Calu3 (cell line): ENCODE results near the gene OSBPL8. TPM values are rescaled to one million over a fixed set of nuclear protein-coding genes. Genes with fewer than 3 reads are reported as not detected.

ENCODE experiments used
- BruUV-seq: library from RNA; stranded (reverse); fragments of 400-500 nt; replicated peaks from 2 replicates; lab custom pipeline; 2021; lab: Mats Ljungman, UMichigan
- CTCF ChIA-PET: fragments of 300-600 bp; sonication (Branson Sonifier 250); formaldehyde crosslinking; loops from one replicate; lab custom pipeline; 2022; ENCODE audit warnings: antibody characterized with exemption; lab: Charles Lee
- DNase-seq: peaks from one replicate; pipeline ENCODE4 v3.0.0; 2022
- H3K27ac Mint-ChIP-seq: one replicate; pipeline ENCODE4 v1.8.0; 2022; ENCODE audit warnings: mixed read lengths; ENCODE audit not compliant: unreplicated experiment
- H3K27me3 Mint-ChIP-seq: one replicate; pipeline ENCODE4 v1.8.0; 2022; ENCODE audit warnings: mixed read lengths; ENCODE audit not compliant: unreplicated experiment
- H3K36me3 Mint-ChIP-seq: one replicate; pipeline ENCODE4 v1.8.0; 2022; ENCODE audit warnings: mild to moderate bottlenecking, moderate library complexity, mixed read lengths; ENCODE audit not compliant: insufficient read depth, unreplicated experiment
- H3K4me1 Mint-ChIP-seq: one replicate; pipeline ENCODE4 v1.8.0; 2022; ENCODE audit warnings: mild to moderate bottlenecking, low read depth, mixed read lengths; ENCODE audit not compliant: unreplicated experiment
- H3K4me3 Mint-ChIP-seq: one replicate; pipeline ENCODE4 v1.8.0; 2022; ENCODE audit warnings: mild to moderate bottlenecking, low read depth, moderate library complexity, mixed read lengths; ENCODE audit not compliant: unreplicated experiment
- H3K9me3 Mint-ChIP-seq: one replicate; pipeline ENCODE4 v1.8.0; 2022; ENCODE audit warnings: low read depth, mixed read lengths; ENCODE audit not compliant: unreplicated experiment
- CTCF ChIP-seq: fragments of 200-600 bp; IDR thresholded peaks from one replicate; pipeline ENCODE4 v1.8.0; 2022; ENCODE audit warnings: antibody characterized with exemption; ENCODE audit not compliant: unreplicated experiment
- intact Hi-C: fragments of 100-400 bp; cut with micrococcal nuclease; formaldehyde crosslinking; loops from one replicate; pipeline ENCODE4 v1.10.0; 2022; ENCODE audit not compliant: unreplicated experiment
- total RNA-seq: library from RNA; stranded (reverse); gene quantifications from 2 replicates; pipeline ENCODE4 v1.2.3, GENCODE V29; 2022

The OSBPL8 gene
- total RNA-seq, 1 experiment from 2014 or later = 64.9 TPM

GRCh38 chr12:76533331-76533730 is 26.2 kb downstream of the OSBPL8 start:
- DNase-seq = no peak
- no peak for TF ChIP-seq CTCF
- CTCF ChIA-PET = no interaction called here
- H3K4me3 Mint-ChIP-seq = no peak overlapping the region
- no TSS peak for BruUV-seq
- no peaks in the 10 kb centered on the region for H3K9me3 Mint-ChIP-seq
- no peaks in the 10 kb centered on the region for H3K27me3 Mint-ChIP-seq
- intact Hi-C loops = no loop called here
- H3K4me1 Mint-ChIP-seq = no peaks in the 10 kb centered on the region
- H3K27ac Mint-ChIP-seq = no peak overlapping the region
- no peaks in the 10 kb centered on the region for H3K36me3 Mint-ChIP-seq

GRCh38 chr12:76532520-76532919 is 27.1 kb downstream of the OSBPL8 start:
- Mint-ChIP-seq H3K27me3 (no peaks in the 10 kb centered on the region), H3K36me3 (no peaks in the 10 kb centered on the region), H3K9me3 (no peaks in the 10 kb centered on the region), H3K4me1 (no peaks in the 10 kb centered on the region), H3K4me3 (no peak overlapping the region), H3K27ac (no peak overlapping the region)
- TF ChIP-seq CTCF = no peak
- no TSS peak for BruUV-seq
- no peak for DNase-seq
- CTCF ChIA-PET = no interaction called here
- intact Hi-C loops = no loop called here

GRCh38 chr12:76531056-76531455 is 28.5 kb downstream of the OSBPL8 start:
- no peak overlapping the region for H3K4me3 Mint-ChIP-seq
- no peaks in the 10 kb centered on the region for H3K27me3 Mint-ChIP-seq
- no peak overlapping the region for H3K27ac Mint-ChIP-seq
- intact Hi-C loops = no loop called here
- TF ChIP-seq CTCF = no peak
- CTCF ChIA-PET = no interaction called here
- H3K9me3 Mint-ChIP-seq = no peaks in the 10 kb centered on the region
- no peaks in the 10 kb centered on the region for H3K4me1 Mint-ChIP-seq
- no peak for DNase-seq
- H3K36me3 Mint-ChIP-seq = no peaks in the 10 kb centered on the region
- no TSS peak for BruUV-seq

- Mint-ChIP-seq H3K36me3 (no peaks in the 10 kb centered on the region), H3K4me1 (no peaks in the 10 kb centered on the region), H3K4me3 (no peak overlapping the region), H3K9me3 (no peaks in the 10 kb centered on the region), H3K27ac (no peak overlapping the region), H3K27me3 (no peaks in the 10 kb centered on the region)
- no peak for TF ChIP-seq CTCF
- CTCF ChIA-PET = no interaction called here
- intact Hi-C loops = no loop called here
- DNase-seq = no peak
- BruUV-seq = no TSS peak
These were observed 29.1 kb downstream of the OSBPL8 start for GRCh38 chr12:76530516-76530915.
